HepG2 (cell line): ENCODE measurements around the gene ATG16L2. TPM values are rescaled to one million over a fixed set of nuclear protein-coding genes. Genes with fewer than 3 reads are reported as not detected.
A peak's percentile ranks its signal among the peaks of the same experiment; 100 is the strongest.

Experiments
- ATAD3A ChIP-seq: sonication (generic); formaldehyde crosslinking; IDR thresholded peaks from 2 replicates; pipeline ENCODE4 v1.4.0; 2020; ENCODE audit warnings: missing genetic modification reagents
- CBX5 ChIP-seq: sonication (generic); formaldehyde crosslinking; IDR thresholded peaks from 2 replicates; pipeline ENCODE4 v1.4.0; 2020; ENCODE audit warnings: missing genetic modification reagents, borderline replicate concordance
- ETV5 ChIP-seq: IDR thresholded peaks from 2 replicates; pipeline ENCODE4 v1.6.1; 2018; ENCODE audit warnings: missing biosample characterization, missing genetic modification reagents, inconsistent platforms, borderline replicate concordance
- FOXP1 ChIP-seq, 2 experiments: fragments of 450-650 bp in 1 of 2; IDR thresholded peaks; 2 replicates each; pipeline ENCODE4 v1.6.1; 2017 to 2018; ENCODE audit warnings: antibody characterized with exemption in 1 of 2
- HNRNPH1 ChIP-seq: fragments of 200-400 bp; formaldehyde crosslinking; optimal IDR thresholded peaks from 2 replicates; pipeline ENCODE3; 2017; ENCODE audit warnings: mild to moderate bottlenecking, low read depth, low read length
- IKZF1 ChIP-seq: fragments of 450-650 bp; IDR thresholded peaks from 2 replicates; pipeline ENCODE4 v1.7.1; 2016
- IRF2 ChIP-seq: IDR thresholded peaks from 2 replicates; pipeline ENCODE4 v1.6.1; 2018; ENCODE audit warnings: missing genetic modification reagents, missing compliant biosample characterization
- MLLT10 ChIP-seq: sonication (generic); formaldehyde crosslinking; IDR thresholded peaks from 2 replicates; pipeline ENCODE4 v1.4.0; 2020; ENCODE audit warnings: missing genetic modification reagents
- NBN ChIP-seq: fragments of 450-650 bp; conservative IDR thresholded peaks from 2 replicates; pipeline ENCODE4 v1.6.1; 2017
- RBFOX2 ChIP-seq: fragments of 200-400 bp; formaldehyde crosslinking; IDR thresholded peaks from 2 replicates; pipeline ENCODE4 v1.6.1; 2017; ENCODE audit warnings: low read depth, mild to moderate bottlenecking, low read length
- RBM22 ChIP-seq: fragments of 200-400 bp; formaldehyde crosslinking; optimal IDR thresholded peaks from 2 replicates; pipeline ENCODE3; 2017; ENCODE audit warnings: mild to moderate bottlenecking, low read length, moderate library complexity
- SMAD3 ChIP-seq: sonication (generic); formaldehyde crosslinking; IDR thresholded peaks from 2 replicates; pipeline ENCODE4 v1.4.0; 2020; ENCODE audit warnings: missing genetic modification reagents
- XBP1 ChIP-seq: sonication (generic); formaldehyde crosslinking; IDR thresholded peaks from 2 replicates; pipeline ENCODE4 v1.5.0; 2020; ENCODE audit warnings: missing genetic modification reagents
- ZNF296 ChIP-seq: sonication (generic); formaldehyde crosslinking; conservative IDR thresholded peaks from 2 replicates; pipeline ENCODE4 v1.5.0; 2020; ENCODE audit warnings: mild to moderate bottlenecking, missing genetic modification reagents
- ZNF337 ChIP-seq: sonication (generic); formaldehyde crosslinking; IDR thresholded peaks from 2 replicates; pipeline ENCODE4 v1.5.1; 2020; ENCODE audit warnings: missing genetic modification reagents, low read depth, mild to moderate bottlenecking, borderline replicate concordance
- ZNF569 ChIP-seq: sonication (generic); formaldehyde crosslinking; IDR thresholded peaks from 2 replicates; pipeline ENCODE4 v1.5.0; 2020; ENCODE audit warnings: mild to moderate bottlenecking, missing genetic modification reagents, moderate library complexity, borderline replicate concordance
- ZNF652 ChIP-seq: IDR thresholded peaks from 2 replicates; pipeline ENCODE4 v1.6.1; 2016; ENCODE audit warnings: low read depth, borderline replicate concordance
- polyA plus RNA-seq, 8 experiments: library from polyadenylated mRNA; depleted of rRNA in 3 of 8; stranded (reverse) in 7 of 8; unstranded in 1 of 8; fragments of >200 nt; fragmentation: Illumina TruSeq in 4 of 8; extraction: Trizol in 4 of 8; gene quantifications; 2 replicates each; pipeline versions ENCODE4 v1.2.1 to v1.2.3, GENCODE V29; 2011 to 2016; ENCODE audit warnings: low read depth in 4 of 8, missing spikeins in 1 of 8, mixed read lengths in 1 of 8; ENCODE audit not compliant: insufficient read depth in 1 of 8
- total RNA-seq, 5 experiments: library from RNA; depleted of rRNA; stranded (reverse); fragments of >200 nt; fragmentation: Illumina TruSeq; extraction: Trizol; gene quantifications; 2 replicates each; pipeline ENCODE4 v1.2.3, GENCODE V29; 2016; ENCODE audit warnings: low read depth in 1 of 5
- TF ChIP-seq, protein P1 (sequence below): sonication (generic); formaldehyde crosslinking; IDR thresholded peaks from 2 replicates; pipeline ENCODE4 v1.9.0; 2021; ENCODE audit warnings: mild to moderate bottlenecking, missing genetic modification reagents
- TF ChIP-seq, protein P2 (sequence below): sonication (generic); formaldehyde crosslinking; IDR thresholded peaks from 2 replicates; pipeline ENCODE4 v1.4.0; 2020; ENCODE audit warnings: mild to moderate bottlenecking, missing genetic modification reagents
- TF ChIP-seq, protein P3 (sequence below): sonication (generic); formaldehyde crosslinking; IDR thresholded peaks from 2 replicates; pipeline ENCODE4 v1.5.1; 2020; ENCODE audit warnings: mild to moderate bottlenecking, missing genetic modification reagents, borderline replicate concordance
- TF ChIP-seq, protein P4 (sequence below): sonication (generic); formaldehyde crosslinking; IDR thresholded peaks from 2 replicates; pipeline ENCODE4 v1.5.1; 2020; ENCODE audit warnings: missing genetic modification reagents, mild to moderate bottlenecking, borderline replicate concordance

Gene ATG16L2
- total and polyA plus RNA-seq, 2 of the 13 experiments (the other 11 are each of a cell fraction or from before 2014, with no cell fraction given) = 6.2 to 14.8 TPM

- TF ChIP-seq, protein P1, sequence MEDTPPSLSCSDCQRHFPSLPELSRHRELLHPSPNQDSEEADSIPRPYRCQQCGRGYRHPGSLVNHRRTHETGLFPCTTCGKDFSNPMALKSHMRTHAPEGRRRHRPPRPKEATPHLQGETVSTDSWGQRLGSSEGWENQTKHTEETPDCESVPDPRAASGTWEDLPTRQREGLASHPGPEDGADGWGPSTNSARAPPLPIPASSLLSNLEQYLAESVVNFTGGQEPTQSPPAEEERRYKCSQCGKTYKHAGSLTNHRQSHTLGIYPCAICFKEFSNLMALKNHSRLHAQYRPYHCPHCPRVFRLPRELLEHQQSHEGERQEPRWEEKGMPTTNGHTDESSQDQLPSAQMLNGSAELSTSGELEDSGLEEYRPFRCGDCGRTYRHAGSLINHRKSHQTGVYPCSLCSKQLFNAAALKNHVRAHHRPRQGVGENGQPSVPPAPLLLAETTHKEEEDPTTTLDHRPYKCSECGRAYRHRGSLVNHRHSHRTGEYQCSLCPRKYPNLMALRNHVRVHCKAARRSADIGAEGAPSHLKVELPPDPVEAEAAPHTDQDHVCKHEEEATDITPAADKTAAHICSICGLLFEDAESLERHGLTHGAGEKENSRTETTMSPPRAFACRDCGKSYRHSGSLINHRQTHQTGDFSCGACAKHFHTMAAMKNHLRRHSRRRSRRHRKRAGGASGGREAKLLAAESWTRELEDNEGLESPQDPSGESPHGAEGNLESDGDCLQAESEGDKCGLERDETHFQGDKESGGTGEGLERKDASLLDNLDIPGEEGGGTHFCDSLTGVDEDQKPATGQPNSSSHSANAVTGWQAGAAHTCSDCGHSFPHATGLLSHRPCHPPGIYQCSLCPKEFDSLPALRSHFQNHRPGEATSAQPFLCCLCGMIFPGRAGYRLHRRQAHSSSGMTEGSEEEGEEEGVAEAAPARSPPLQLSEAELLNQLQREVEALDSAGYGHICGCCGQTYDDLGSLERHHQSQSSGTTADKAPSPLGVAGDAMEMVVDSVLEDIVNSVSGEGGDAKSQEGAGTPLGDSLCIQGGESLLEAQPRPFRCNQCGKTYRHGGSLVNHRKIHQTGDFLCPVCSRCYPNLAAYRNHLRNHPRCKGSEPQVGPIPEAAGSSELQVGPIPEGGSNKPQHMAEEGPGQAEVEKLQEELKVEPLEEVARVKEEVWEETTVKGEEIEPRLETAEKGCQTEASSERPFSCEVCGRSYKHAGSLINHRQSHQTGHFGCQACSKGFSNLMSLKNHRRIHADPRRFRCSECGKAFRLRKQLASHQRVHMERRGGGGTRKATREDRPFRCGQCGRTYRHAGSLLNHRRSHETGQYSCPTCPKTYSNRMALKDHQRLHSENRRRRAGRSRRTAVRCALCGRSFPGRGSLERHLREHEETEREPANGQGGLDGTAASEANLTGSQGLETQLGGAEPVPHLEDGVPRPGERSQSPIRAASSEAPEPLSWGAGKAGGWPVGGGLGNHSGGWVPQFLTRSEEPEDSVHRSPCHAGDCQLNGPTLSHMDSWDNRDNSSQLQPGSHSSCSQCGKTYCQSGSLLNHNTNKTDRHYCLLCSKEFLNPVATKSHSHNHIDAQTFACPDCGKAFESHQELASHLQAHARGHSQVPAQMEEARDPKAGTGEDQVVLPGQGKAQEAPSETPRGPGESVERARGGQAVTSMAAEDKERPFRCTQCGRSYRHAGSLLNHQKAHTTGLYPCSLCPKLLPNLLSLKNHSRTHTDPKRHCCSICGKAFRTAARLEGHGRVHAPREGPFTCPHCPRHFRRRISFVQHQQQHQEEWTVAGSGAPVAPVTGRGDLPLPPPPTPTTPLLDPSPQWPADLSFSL (CRISPR knock-in tag) = no peak
- TF ChIP-seq IRF2 (CRISPR knock-in tag) (0 out of 2 replicates have a peak, but pooled peaks have one; percentile 36), RBFOX2 (no peak), CBX5 (CRISPR knock-in tag) (no peak), ZNF652 (no peak), ZNF569 (CRISPR knock-in tag) (no peak), ZNF337 (CRISPR knock-in tag) (no peak), IKZF1 (no peak), ETV5 (CRISPR knock-in tag) (peak; percentile 88), MLLT10 (CRISPR knock-in tag) (no peak), NBN (no peak), HNRNPH1 (no peak), FOXP1 (IDR thresholded peaks at IDR 0.05) (no peak), FOXP1 (CRISPR knock-in tag; IDR thresholded peaks at IDR 0.05) (no peak), ATAD3A (CRISPR knock-in tag) (no peak), ZNF296 (CRISPR knock-in tag) (no peak), XBP1 (CRISPR knock-in tag) (no peak), SMAD3 (CRISPR knock-in tag) (no peak), RBM22 (no peak)
- TF ChIP-seq, protein P2, sequence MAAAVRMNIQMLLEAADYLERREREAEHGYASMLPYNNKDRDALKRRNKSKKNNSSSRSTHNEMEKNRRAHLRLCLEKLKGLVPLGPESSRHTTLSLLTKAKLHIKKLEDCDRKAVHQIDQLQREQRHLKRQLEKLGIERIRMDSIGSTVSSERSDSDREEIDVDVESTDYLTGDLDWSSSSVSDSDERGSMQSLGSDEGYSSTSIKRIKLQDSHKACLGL (CRISPR knock-in tag) = no peak
- TF ChIP-seq, protein P3, sequence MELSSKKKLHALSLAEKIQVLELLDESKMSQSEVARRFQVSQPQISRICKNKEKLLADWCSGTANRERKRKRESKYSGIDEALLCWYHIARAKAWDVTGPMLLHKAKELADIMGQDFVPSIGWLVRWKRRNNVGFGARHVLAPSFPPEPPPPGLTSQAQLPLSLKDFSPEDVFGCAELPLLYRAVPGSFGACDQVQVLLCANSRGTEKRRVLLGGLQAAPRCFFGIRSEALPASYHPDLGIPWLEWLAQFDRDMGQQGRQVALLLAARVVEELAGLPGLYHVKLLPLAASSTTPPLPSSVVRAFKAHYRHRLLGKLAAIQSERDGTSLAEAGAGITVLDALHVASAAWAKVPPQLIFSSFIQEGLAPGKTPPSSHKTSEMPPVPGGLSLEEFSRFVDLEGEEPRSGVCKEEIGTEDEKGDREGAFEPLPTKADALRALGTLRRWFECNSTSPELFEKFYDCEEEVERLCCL = no peak
- TF ChIP-seq, protein P4, sequence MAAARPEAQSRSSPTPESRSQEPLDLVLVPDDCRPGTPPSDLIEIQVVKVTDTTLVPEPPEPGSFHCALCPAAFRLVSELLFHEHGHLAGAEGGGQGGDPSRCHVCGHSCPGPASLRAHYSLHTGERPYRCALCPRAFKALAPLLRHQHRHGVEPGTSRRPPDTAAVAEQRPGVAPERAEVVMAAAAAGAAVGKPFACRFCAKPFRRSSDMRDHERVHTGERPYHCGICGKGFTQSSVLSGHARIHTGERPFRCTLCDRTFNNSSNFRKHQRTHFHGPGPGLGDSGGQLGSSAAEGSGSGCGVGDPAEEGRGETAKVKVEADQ (CRISPR knock-in tag) = no peak
These were observed 26.8 kb upstream of the ATG16L2 start (continued) for GRCh38 chr11:72787216-72788104.
